Transverse colon (tissue), 4 donors: ENCODE measurements around the gene AGAP1. TPM values are rescaled to one million over a fixed set of nuclear protein-coding genes. Genes with fewer than 3 reads are reported as not detected.
A peak's percentile ranks its signal among the peaks of the same experiment; 100 is the strongest.

Experiments used
- DNase-seq: peaks from one replicate; pipeline ENCODE4 v3.0.0-alpha.2; 2019
- H3K27ac ChIP-seq, 4 donors: fragments of 200-600 bp; sonication (generic); 2 replicates each; pipeline ENCODE4 v1.5.1; 2016 to 2018; ENCODE audit warnings: inconsistent platforms in 4 of 4
- H3K27me3 ChIP-seq: fragments of 200-600 bp; sonication (generic); 2 replicates; pipeline ENCODE4 v1.5.1; 2017; ENCODE audit warnings: inconsistent platforms
- H3K36me3 ChIP-seq, 4 donors: fragments of 200-600 bp; sonication (generic); 2 replicates each; pipeline ENCODE4 v1.5.1; 2017 to 2019; ENCODE audit warnings: inconsistent platforms in 4 of 4
- H3K4me1 ChIP-seq, 4 donors: fragments of 200-600 bp; sonication (generic); 2 replicates each; pipeline ENCODE4 v1.5.1; 2017 to 2020; ENCODE audit warnings: inconsistent platforms in 4 of 4
- H3K4me3 ChIP-seq, 4 donors: fragments of 200-600 bp; sonication (generic); 1 replicate in 1 of 4; 2 replicates in 3 of 4; pipeline versions ENCODE4 v1.5.1 to v1.6.1; 2017 to 2019; ENCODE audit warnings: inconsistent platforms in 4 of 4
- H3K9me3 ChIP-seq, 2 donors: fragments of 200-600 bp; sonication (generic); 2 replicates each; pipeline ENCODE4 v1.5.1; 2017 to 2019; ENCODE audit warnings: inconsistent platforms in 2 of 2
- CTCF ChIP-seq, 5 experiments: fragments of 200-600 bp in 3 of 5; fragments of 450-650 bp in 2 of 5; sonication (generic) in 3 of 5; IDR thresholded peaks; 1 replicate in 2 of 5; 2 replicates in 3 of 5; pipeline ENCODE4 v1.5.1; 2016 to 2017; ENCODE audit warnings: antibody characterized with exemption in 5 of 5, inconsistent platforms in 3 of 5, mild to moderate bottlenecking in 2 of 5, moderate library complexity in 1 of 5
- EP300 ChIP-seq: sonication (generic); formaldehyde crosslinking; IDR thresholded peaks from one replicate; pipeline ENCODE4 v1.6.1; 2017; ENCODE audit warnings: antibody characterized with exemption, low read depth
- POLR2A ChIP-seq: fragments of 450-650 bp; IDR thresholded peaks from one replicate; pipeline ENCODE4 v1.6.1; 2016; ENCODE audit warnings: antibody characterized with exemption, mild to moderate bottlenecking, moderate library complexity
- POLR2AphosphoS5 ChIP-seq, 3 donors: sonication (generic); formaldehyde crosslinking; IDR thresholded peaks; one replicate each; pipeline ENCODE4 v1.6.1; 2016; ENCODE audit warnings: antibody characterized with exemption in 3 of 3
- WGBS, 2 donors: methylation state at CpG; one replicate each; pipeline ENCODE4 v1.1.5; 2018; ENCODE audit warnings: low coverage in 1 of 2; 5-methylcytosine and 5-hydroxymethylcytosine counted together
- in situ Hi-C, 4 donors: fragments of 200-750 bp; cut with MboI; loops; one replicate each; pipeline versions ENCODE4 v1.15.0 to v1.15.1; 2017; ENCODE audit warnings: low sequenced_read_pairs in 3 of 4, low pct_ligation_motif_present in 1 of 4, low pct_unique_long_range_greater_than_20kb in 1 of 4
- intact Hi-C: fragments of 100-400 bp; cut with DNase I; formaldehyde crosslinking; loops from one replicate; pipeline ENCODE4 v1.15.1; 2023; ENCODE audit warnings: low total_unique reads
- total RNA-seq, 4 donors: library from RNA; depleted of rRNA; stranded (reverse); fragments of >200 nt; gene quantifications; one replicate each; pipeline ENCODE4 v1.1.0, GENCODE V29; 2016

Gene AGAP1
- total RNA-seq, 4 donors from 2014 or later = 56.1 to 96.9 (median 71.2) TPM

DNA sequence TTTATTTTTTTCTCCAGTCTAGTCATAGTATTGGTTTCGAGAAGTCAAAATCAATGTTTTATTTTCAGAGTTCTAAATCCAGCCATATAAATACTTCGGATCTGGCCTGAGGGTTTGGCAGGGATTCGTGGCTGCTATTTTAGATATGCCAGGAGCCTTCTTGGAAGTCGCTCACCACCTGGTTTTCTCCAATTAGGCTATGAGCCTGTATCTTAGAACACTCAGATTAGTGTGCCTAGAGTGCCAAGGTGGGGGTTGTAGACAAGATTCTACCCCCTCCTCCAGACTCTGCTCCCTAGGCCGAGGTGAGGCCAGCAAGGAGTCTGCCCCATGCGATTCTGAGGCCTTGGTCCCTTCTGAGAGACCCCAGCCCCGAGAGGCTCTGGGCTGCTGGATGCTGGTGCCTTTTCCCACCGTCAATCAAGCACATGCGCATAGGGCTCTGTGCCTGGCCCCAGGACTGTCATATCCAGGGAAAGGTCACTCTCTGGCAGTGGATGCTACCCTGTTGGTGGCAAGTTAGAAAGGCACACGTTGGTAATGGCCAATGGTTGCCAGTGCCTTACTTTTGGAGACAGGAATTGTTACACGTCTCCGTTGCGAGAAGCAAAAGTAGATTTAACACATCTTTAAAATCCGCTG, 197.1 kb downstream of the AGAP1 start:
- DNase-seq = no peak
- no peaks in the 10 kb centered on the region for H3K27me3 ChIP-seq
- H3K27ac ChIP-seq = peak overlapping the region; percentile 72 to 83 (median 77)
- WGBS, 2 donors = 64 to 68% methylated on average over 2 to 14 of the region's 14 CpGs
- TF ChIP-seq EP300 = no peak
- TF ChIP-seq POLR2AphosphoS5 (IDR thresholded peaks at IDR 0.05) = no peak
- TF ChIP-seq POLR2A = no peak
- no peak for TF ChIP-seq CTCF (IDR thresholded peaks at IDR 0.05)
- in situ Hi-C loops (no loop called here), intact Hi-C loops (no loop called here)
- no peaks in the 10 kb centered on the region for H3K36me3 ChIP-seq
- H3K4me3 ChIP-seq = no peak overlapping the region
- peaks cover 24 to 33% (median 31%) of the 10 kb centered on the region in 4 donors for H3K4me1 ChIP-seq
- H3K9me3 ChIP-seq = no peaks in the 10 kb centered on the region

GRCh38 chr2:235692076-235692475, 198.2 kb downstream of the AGAP1 start:
- no peaks in the 10 kb centered on the region for H3K9me3 ChIP-seq
- H3K27ac ChIP-seq = no peak overlapping the region
- peaks cover 24 to 33% (median 31%) of the 10 kb centered on the region in 4 donors for H3K4me1 ChIP-seq
- no peak for DNase-seq
- intact Hi-C loops (no loop called here), in situ Hi-C loops (no loop called here)
- no peak for TF ChIP-seq POLR2AphosphoS5 (IDR thresholded peaks at IDR 0.05)
- no peak for TF ChIP-seq CTCF (IDR thresholded peaks at IDR 0.05)
- TF ChIP-seq EP300 = no peak
- no peak for TF ChIP-seq POLR2A
- WGBS, 2 donors = 84 to 92% methylated on average over 6 to 10 of the region's 10 CpGs
- H3K4me3 ChIP-seq = no peak overlapping the region
- no peaks in the 10 kb centered on the region for H3K27me3 ChIP-seq
- H3K36me3 ChIP-seq = no peaks in the 10 kb centered on the region

DNA sequence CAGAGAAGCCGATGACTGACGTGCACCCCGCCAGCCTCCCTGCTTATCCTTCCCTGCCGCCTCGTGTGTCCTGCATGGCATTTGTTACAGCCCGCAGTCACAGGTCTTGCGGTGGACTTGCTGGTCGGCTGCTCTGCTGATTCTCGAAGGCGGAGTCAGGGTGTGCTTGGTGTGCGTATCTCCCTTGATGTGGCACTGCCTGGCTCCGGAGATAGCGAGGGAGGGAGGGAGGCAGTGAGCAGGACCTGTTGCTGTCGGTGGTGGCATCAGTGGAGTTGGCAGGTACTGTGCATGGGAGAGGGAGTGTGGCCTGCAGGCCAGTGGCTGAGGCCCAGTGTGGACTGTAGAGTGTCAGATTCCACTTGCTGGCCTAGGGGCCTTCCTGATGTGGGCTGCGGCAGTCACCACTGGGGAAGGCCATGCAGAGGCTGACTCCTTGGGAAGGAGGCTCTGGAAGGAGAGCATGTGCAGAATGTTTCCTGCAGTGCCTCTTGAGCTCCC, 198.9 kb downstream of the AGAP1 start:
- 91 to 100% methylated on average over 3 to 15 of the region's 15 CpGs for WGBS, 2 donors
- TF ChIP-seq EP300 (no peak), POLR2A (no peak), POLR2AphosphoS5 (IDR thresholded peaks at IDR 0.05) (no peak)
- peaks cover 24 to 33% (median 32%) of the 10 kb centered on the region in 4 donors for H3K4me1 ChIP-seq
- H3K36me3 ChIP-seq = no peaks in the 10 kb centered on the region
- H3K4me3 ChIP-seq = no peak overlapping the region
- intact Hi-C loops (no loop called here), in situ Hi-C loops (no loop called here)
- no peaks in the 10 kb centered on the region for H3K27me3 ChIP-seq
- no peak for DNase-seq
- no peaks in the 10 kb centered on the region for H3K9me3 ChIP-seq
- no peak overlapping the region for H3K27ac ChIP-seq

GRCh38 chr2:235693279-235693678, 199.4 kb downstream of the AGAP1 start:
- no peaks in the 10 kb centered on the region for H3K27me3 ChIP-seq
- in situ Hi-C loops = no loop called here
- DNase-seq = no peak
- TF ChIP-seq POLR2A = no peak
- TF ChIP-seq CTCF (IDR thresholded peaks at IDR 0.05) = no peak
- TF ChIP-seq EP300 = no peak
- TF ChIP-seq POLR2AphosphoS5 (IDR thresholded peaks at IDR 0.05) = no peak
- H3K27ac ChIP-seq = no peak overlapping the region
- peaks cover 24 to 33% (median 28%) of the 10 kb centered on the region in 4 donors for H3K4me1 ChIP-seq
- no peaks in the 10 kb centered on the region for H3K9me3 ChIP-seq
- 94% methylated on average over 10 of the region's 10 CpGs; no CpG with 5 or more reads in 1 of the 2 donors for WGBS, 2 donors
- intact Hi-C loops = no loop called here
- no peak overlapping the region for H3K4me3 ChIP-seq
- no peaks in the 10 kb centered on the region for H3K36me3 ChIP-seq
